Vagina (tissue), 2 donors: ENCODE data around the gene HGF.

Experiments
- CTCF ChIP-seq, 3 experiments: fragments of 450-650 bp in 2 of 3; fragments of 200-600 bp in 1 of 3; sonication (generic) in 1 of 3; IDR thresholded peaks; one replicate each; pipeline ENCODE4 v1.5.1; 2017 to 2019; ENCODE audit warnings: antibody characterized with exemption in 3 of 3, mild to moderate bottlenecking in 2 of 3, moderate library complexity in 2 of 3
- POLR2A ChIP-seq, 2 donors: fragments of 450-650 bp; IDR thresholded peaks; one replicate each; pipeline ENCODE4 v1.6.1; 2017; ENCODE audit warnings: antibody characterized with exemption in 2 of 2, mild to moderate bottlenecking in 2 of 2, moderate library complexity in 2 of 2
- POLR2AphosphoS5 ChIP-seq, 2 donors: sonication (generic); formaldehyde crosslinking; IDR thresholded peaks; one replicate each; pipeline ENCODE4 v1.9.0; 2017; ENCODE audit warnings: antibody characterized with exemption in 2 of 2, mild to moderate bottlenecking in 2 of 2, low read depth in 1 of 2; ENCODE audit not compliant: insufficient read depth in 1 of 2

- TF ChIP-seq CTCF (IDR thresholded peaks at IDR 0.05): no peak
- TF ChIP-seq POLR2A (IDR thresholded peaks at IDR 0.05): no peak
- no peak for TF ChIP-seq POLR2AphosphoS5 (IDR thresholded peaks at IDR 0.05; ENCODE audit: insufficient read depth in 1 of 2, low read depth in 1 of 2)
Observed at GRCh38 chr7:81659697-81660395, 110.0 kb downstream of the HGF start.
